Ovary (tissue), 3 donors: ENCODE data around the gene NXT1.

Experiments used
- CTCF ChIP-seq, 3 donors: fragments of 450-650 bp in 2 of 3; fragments of 200-600 bp in 1 of 3; IDR thresholded peaks; one replicate each; pipeline versions ENCODE4 v1.5.1 to v1.8.0; 2016 to 2022; ENCODE audit warnings: antibody characterized with exemption in 3 of 3, mild to moderate bottlenecking in 1 of 3
- POLR2A ChIP-seq: fragments of 450-650 bp; IDR thresholded peaks from one replicate; pipeline ENCODE4 v1.6.1; 2017; ENCODE audit warnings: antibody characterized with exemption, mild to moderate bottlenecking, moderate library complexity
- donor health status: DM: no; HTN: no; CAD: no.

- TF ChIP-seq CTCF (IDR thresholded peaks at IDR 0.05) (no peak), POLR2A (no peak)
These were observed 47.4 kb downstream of the NXT1 start for GRCh38 chr20:23397961-23398360.
